Neural cell (in vitro differentiated cells): ENCODE measurements around the gene STAT2.

Source experiments
- EZH2 ChIP-seq: fragments of 200-600, 300-800 bp; shearing (Covaris generic), sonication (generic); IDR thresholded peaks from 2 replicates; pipeline ENCODE4 v1.6.1; 2014; ENCODE audit warnings: antibody characterized with exemption, low read length, borderline replicate concordance, mild to moderate bottlenecking; ENCODE audit not compliant: insufficient read depth, poor library complexity, severe bottlenecking
- MXI1 ChIP-seq: fragments of 450-650 bp; conservative IDR thresholded peaks from 2 replicates; pipeline ENCODE4 v1.6.1; 2014; ENCODE audit warnings: antibody characterized with exemption, mild to moderate bottlenecking; ENCODE audit not compliant: poor library complexity, severe bottlenecking
- POLR2AphosphoS5 ChIP-seq: IDR thresholded peaks from 2 replicates; pipeline ENCODE4 v1.6.1; 2012
- SMC3 ChIP-seq: fragments of 450-650 bp; conservative IDR thresholded peaks from 2 replicates; pipeline ENCODE4 v1.6.1; 2014; ENCODE audit warnings: antibody characterized with exemption, mild to moderate bottlenecking, moderate library complexity; ENCODE audit not compliant: poor library complexity
- TF ChIP-seq, protein P1 (sequence below): fragments of 450-650 bp; IDR thresholded peaks from 2 replicates; pipeline ENCODE4 v1.5.1; 2014; ENCODE audit warnings: antibody characterized with exemption, mild to moderate bottlenecking, moderate library complexity; ENCODE audit not compliant: poor library complexity, severe bottlenecking
- TF ChIP-seq, protein P2 (sequence below): IDR thresholded peaks from 2 replicates; pipeline ENCODE4 v1.6.1; 2012; ENCODE audit warnings: borderline replicate concordance

DNA sequence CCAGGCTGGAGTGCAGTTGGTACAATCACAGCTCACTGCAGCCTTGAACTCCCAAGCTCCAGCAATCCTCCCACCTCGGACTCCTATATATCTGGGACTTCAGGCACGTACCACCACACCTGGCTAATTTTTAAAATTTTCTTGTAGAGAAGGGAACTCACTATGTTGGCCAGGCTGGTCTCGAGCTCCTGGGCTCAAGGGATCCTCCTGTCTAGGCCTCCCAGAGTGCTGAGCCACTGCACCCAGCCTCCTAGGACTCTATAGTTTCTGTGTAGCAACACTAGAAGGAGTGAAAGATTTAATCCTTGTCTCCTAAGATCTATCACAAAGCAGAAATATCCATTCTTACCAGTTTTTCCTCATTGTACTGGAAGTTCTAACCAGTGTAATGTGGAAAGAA is 7.0 kb upstream of the STAT2 start:
- TF ChIP-seq, protein P1, sequence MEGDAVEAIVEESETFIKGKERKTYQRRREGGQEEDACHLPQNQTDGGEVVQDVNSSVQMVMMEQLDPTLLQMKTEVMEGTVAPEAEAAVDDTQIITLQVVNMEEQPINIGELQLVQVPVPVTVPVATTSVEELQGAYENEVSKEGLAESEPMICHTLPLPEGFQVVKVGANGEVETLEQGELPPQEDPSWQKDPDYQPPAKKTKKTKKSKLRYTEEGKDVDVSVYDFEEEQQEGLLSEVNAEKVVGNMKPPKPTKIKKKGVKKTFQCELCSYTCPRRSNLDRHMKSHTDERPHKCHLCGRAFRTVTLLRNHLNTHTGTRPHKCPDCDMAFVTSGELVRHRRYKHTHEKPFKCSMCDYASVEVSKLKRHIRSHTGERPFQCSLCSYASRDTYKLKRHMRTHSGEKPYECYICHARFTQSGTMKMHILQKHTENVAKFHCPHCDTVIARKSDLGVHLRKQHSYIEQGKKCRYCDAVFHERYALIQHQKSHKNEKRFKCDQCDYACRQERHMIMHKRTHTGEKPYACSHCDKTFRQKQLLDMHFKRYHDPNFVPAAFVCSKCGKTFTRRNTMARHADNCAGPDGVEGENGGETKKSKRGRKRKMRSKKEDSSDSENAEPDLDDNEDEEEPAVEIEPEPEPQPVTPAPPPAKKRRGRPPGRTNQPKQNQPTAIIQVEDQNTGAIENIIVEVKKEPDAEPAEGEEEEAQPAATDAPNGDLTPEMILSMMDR = no peak
- no peak for TF ChIP-seq SMC3
- no peak for TF ChIP-seq POLR2AphosphoS5
- TF ChIP-seq, protein P2, sequence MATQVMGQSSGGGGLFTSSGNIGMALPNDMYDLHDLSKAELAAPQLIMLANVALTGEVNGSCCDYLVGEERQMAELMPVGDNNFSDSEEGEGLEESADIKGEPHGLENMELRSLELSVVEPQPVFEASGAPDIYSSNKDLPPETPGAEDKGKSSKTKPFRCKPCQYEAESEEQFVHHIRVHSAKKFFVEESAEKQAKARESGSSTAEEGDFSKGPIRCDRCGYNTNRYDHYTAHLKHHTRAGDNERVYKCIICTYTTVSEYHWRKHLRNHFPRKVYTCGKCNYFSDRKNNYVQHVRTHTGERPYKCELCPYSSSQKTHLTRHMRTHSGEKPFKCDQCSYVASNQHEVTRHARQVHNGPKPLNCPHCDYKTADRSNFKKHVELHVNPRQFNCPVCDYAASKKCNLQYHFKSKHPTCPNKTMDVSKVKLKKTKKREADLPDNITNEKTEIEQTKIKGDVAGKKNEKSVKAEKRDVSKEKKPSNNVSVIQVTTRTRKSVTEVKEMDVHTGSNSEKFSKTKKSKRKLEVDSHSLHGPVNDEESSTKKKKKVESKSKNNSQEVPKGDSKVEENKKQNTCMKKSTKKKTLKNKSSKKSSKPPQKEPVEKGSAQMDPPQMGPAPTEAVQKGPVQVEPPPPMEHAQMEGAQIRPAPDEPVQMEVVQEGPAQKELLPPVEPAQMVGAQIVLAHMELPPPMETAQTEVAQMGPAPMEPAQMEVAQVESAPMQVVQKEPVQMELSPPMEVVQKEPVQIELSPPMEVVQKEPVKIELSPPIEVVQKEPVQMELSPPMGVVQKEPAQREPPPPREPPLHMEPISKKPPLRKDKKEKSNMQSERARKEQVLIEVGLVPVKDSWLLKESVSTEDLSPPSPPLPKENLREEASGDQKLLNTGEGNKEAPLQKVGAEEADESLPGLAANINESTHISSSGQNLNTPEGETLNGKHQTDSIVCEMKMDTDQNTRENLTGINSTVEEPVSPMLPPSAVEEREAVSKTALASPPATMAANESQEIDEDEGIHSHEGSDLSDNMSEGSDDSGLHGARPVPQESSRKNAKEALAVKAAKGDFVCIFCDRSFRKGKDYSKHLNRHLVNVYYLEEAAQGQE = no peak
- TF ChIP-seq EZH2 = no peak
- no peak for TF ChIP-seq MXI1
